Measurements from ENCODE around the gene NR0B1. TPM values are rescaled to one million over a fixed set of nuclear protein-coding genes. Genes with fewer than 3 reads are reported as not detected.

The NR0B1 gene
- total and polyA plus RNA-seq, 2 donors from 2014 or later = 0.16 TPM; not detected in 1

DNA sequence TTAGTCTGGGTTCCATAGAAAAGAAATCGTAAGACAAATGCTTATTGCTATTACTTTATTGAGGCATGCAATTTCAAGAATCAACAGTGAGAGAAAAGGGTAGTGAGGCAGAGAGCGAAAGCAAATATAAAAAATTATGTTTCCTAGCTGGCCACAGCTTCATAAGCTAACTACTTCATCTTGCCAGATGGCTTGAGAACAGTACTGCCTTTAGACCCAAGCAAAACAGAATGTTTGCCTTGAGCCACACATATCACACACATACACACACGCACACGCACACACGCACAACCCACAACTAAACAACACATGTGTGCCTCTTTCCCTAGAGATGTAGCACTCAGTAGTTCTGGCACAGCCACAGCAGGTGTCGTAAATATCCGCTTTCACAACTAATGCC, 31.6 kb upstream of the NR0B1 start:
- Histone ChIP-seq H3K9ac (ENCODE audit: low read length in 3 of 3) (no peak overlapping the region), H3K4me1 (ENCODE audit: control insufficient read depth in 2 of 3, insufficient read depth in 2 of 3, low read depth in 1 of 3, low read length in 3 of 3) (no peaks in the 10 kb centered on the region), H3K4me3 (ENCODE audit: low read length in 3 of 3) (no peak overlapping the region), H3K36me3 (ENCODE audit: control insufficient read depth in 2 of 3, insufficient read depth in 3 of 3, low read length in 3 of 3) (no peaks in the 10 kb centered on the region), H3K27me3 (ENCODE audit: control insufficient read depth, insufficient read depth, low read length) (no peaks in the 10 kb centered on the region), H3K9me3 (ENCODE audit: control insufficient read depth in 2 of 3, insufficient read depth in 1 of 3, low read length in 3 of 3) (no peaks in the 10 kb centered on the region), H3K27ac (ENCODE audit: low read depth in 2 of 2, low read length in 2 of 2) (no peak overlapping the region)
- DNase-seq (no peak), FAIRE-seq (no peak)
- intact Hi-C loops (cut with DNase I) = no loop called here
- TF ChIP-seq, protein P1, sequence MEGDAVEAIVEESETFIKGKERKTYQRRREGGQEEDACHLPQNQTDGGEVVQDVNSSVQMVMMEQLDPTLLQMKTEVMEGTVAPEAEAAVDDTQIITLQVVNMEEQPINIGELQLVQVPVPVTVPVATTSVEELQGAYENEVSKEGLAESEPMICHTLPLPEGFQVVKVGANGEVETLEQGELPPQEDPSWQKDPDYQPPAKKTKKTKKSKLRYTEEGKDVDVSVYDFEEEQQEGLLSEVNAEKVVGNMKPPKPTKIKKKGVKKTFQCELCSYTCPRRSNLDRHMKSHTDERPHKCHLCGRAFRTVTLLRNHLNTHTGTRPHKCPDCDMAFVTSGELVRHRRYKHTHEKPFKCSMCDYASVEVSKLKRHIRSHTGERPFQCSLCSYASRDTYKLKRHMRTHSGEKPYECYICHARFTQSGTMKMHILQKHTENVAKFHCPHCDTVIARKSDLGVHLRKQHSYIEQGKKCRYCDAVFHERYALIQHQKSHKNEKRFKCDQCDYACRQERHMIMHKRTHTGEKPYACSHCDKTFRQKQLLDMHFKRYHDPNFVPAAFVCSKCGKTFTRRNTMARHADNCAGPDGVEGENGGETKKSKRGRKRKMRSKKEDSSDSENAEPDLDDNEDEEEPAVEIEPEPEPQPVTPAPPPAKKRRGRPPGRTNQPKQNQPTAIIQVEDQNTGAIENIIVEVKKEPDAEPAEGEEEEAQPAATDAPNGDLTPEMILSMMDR (IDR thresholded peaks at IDR 0.05; ENCODE audit: borderline replicate concordance, extremely low read depth, insufficient read depth) = no peak

DNA sequence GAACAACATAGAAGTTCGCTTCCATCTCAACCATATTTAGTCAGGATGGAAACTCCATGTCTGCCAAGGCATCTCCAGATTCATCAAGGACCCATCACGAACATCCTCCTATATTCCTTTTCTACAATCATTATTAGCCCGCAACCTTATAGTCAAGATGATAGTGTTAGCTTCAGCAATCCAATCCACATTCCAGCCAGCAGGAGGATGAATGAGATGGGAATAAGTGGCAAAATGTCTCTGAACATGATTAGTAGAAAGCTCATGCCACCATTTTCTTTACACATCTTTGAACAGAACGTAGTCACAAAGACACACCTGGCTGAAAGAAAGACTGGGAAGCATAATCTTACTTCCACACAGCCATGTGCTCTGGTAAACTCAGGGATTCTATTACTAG, 18.6 kb upstream of the NR0B1 start:
- no peak overlapping the region for H3K4me3 ChIP-seq (ENCODE audit: low read length in 3 of 3)
- H3K36me3 ChIP-seq (ENCODE audit: control insufficient read depth in 2 of 3, insufficient read depth in 3 of 3, low read length in 3 of 3) = no peaks in the 10 kb centered on the region
- TF ChIP-seq, protein P1 (IDR thresholded peaks at IDR 0.05; ENCODE audit: borderline replicate concordance, extremely low read depth, insufficient read depth) = no peak
- no peak overlapping the region for H3K9ac ChIP-seq (ENCODE audit: low read length in 3 of 3)
- H3K27me3 ChIP-seq (ENCODE audit: control insufficient read depth, insufficient read depth, low read length) = no peaks in the 10 kb centered on the region
- H3K9me3 ChIP-seq (ENCODE audit: control insufficient read depth in 2 of 3, insufficient read depth in 1 of 3, low read length in 3 of 3) = no peaks in the 10 kb centered on the region
- no peaks in the 10 kb centered on the region for H3K4me1 ChIP-seq (ENCODE audit: control insufficient read depth in 2 of 3, insufficient read depth in 2 of 3, low read depth in 1 of 3, low read length in 3 of 3)
- no peak overlapping the region for H3K27ac ChIP-seq (ENCODE audit: low read depth in 2 of 2, low read length in 2 of 2)
- intact Hi-C loops (cut with DNase I) = no loop called here
- FAIRE-seq (no peak), DNase-seq (no peak)

DNA sequence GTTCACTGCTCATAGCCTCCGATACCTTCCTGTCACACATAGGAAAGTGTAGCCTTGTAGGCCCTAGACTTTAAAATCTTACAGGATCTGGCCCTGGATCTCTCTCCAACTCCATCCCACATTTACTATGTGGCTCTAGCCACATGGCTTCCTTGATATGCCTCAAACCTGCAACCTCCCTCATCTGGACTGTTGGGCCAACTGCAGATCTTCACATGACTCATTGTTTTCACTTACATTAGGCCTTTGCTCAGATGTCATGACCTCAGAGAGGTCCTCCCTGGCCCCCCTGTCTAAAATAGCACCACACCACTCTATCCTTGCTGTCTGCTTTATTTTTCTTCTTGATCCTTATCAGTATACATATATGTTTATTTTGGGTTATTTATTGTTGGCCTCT, 8.1 kb upstream of the NR0B1 start:
- intact Hi-C loops (cut with DNase I) = no loop called here
- no peak overlapping the region for H3K27ac ChIP-seq (ENCODE audit: low read depth in 2 of 2, low read length in 2 of 2)
- TF ChIP-seq, protein P1 (IDR thresholded peaks at IDR 0.05; ENCODE audit: borderline replicate concordance, extremely low read depth, insufficient read depth) = no peak
- no peaks in the 10 kb centered on the region for H3K27me3 ChIP-seq (ENCODE audit: control insufficient read depth, insufficient read depth, low read length)
- no peaks in the 10 kb centered on the region for H3K36me3 ChIP-seq (ENCODE audit: control insufficient read depth in 2 of 3, insufficient read depth in 3 of 3, low read length in 3 of 3)
- FAIRE-seq (no peak), DNase-seq (no peak)
- no peaks in the 10 kb centered on the region for H3K9me3 ChIP-seq (ENCODE audit: control insufficient read depth in 2 of 3, insufficient read depth in 1 of 3, low read length in 3 of 3)
- no peaks in the 10 kb centered on the region for H3K4me1 ChIP-seq (ENCODE audit: control insufficient read depth in 2 of 3, insufficient read depth in 2 of 3, low read depth in 1 of 3, low read length in 3 of 3)
- H3K9ac ChIP-seq (ENCODE audit: low read length in 3 of 3) = no peak overlapping the region
- H3K4me3 ChIP-seq (ENCODE audit: low read length in 3 of 3) = no peak overlapping the region

DNA sequence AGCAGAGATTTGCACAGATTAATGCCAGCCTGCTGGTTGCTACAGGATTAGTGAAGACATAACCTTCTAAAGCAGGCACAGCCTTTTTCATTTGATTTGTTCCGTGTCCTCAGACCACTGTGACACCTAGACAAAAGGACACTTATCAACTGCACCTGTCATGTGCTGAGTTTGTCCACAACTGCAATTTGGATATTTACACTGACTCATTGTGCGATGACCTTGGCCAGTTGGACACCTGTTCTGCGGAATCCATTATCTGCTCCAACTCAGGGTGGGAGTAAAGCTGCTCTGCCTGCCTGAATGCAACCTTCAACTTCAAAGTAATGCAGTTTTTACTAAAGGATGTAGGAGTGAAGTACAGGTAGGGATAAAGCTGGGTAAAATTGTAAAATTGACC, 4.1 kb upstream of the NR0B1 start:
- Histone ChIP-seq H3K4me3 (ENCODE audit: low read length in 3 of 3) (no peak overlapping the region), H3K4me1 (ENCODE audit: control insufficient read depth in 2 of 3, insufficient read depth in 2 of 3, low read depth in 1 of 3, low read length in 3 of 3) (no peaks in the 10 kb centered on the region), H3K9me3 (ENCODE audit: control insufficient read depth in 2 of 3, insufficient read depth in 1 of 3, low read length in 3 of 3) (no peaks in the 10 kb centered on the region), H3K27ac (ENCODE audit: low read depth in 2 of 2, low read length in 2 of 2) (no peak overlapping the region), H3K36me3 (ENCODE audit: control insufficient read depth in 2 of 3, insufficient read depth in 3 of 3, low read length in 3 of 3) (no peaks in the 10 kb centered on the region), H3K27me3 (ENCODE audit: control insufficient read depth, insufficient read depth, low read length) (peaks cover 4% of the 10 kb centered on the region), H3K9ac (ENCODE audit: low read length in 3 of 3) (no peak overlapping the region)
- FAIRE-seq = no peak
- intact Hi-C loops (cut with DNase I) = no loop called here
- TF ChIP-seq, protein P1 (IDR thresholded peaks at IDR 0.05; ENCODE audit: borderline replicate concordance, extremely low read depth, insufficient read depth) = no peak
- no peak for DNase-seq
